GM19467 (cell line): ENCODE measurements around the gene CBX8.
A peak's percentile ranks its signal among the peaks of the same experiment; 100 is the strongest.

Experiments used
- ATAC-seq: cut with Tn5 transposase; IDR thresholded peaks from one replicate; pipeline ENCODE4 v1.9.1; 2021; ENCODE audit warnings: mild to moderate bottlenecking, moderate library complexity; ENCODE audit not compliant: unreplicated experiment

CBX8 gene

DNA sequence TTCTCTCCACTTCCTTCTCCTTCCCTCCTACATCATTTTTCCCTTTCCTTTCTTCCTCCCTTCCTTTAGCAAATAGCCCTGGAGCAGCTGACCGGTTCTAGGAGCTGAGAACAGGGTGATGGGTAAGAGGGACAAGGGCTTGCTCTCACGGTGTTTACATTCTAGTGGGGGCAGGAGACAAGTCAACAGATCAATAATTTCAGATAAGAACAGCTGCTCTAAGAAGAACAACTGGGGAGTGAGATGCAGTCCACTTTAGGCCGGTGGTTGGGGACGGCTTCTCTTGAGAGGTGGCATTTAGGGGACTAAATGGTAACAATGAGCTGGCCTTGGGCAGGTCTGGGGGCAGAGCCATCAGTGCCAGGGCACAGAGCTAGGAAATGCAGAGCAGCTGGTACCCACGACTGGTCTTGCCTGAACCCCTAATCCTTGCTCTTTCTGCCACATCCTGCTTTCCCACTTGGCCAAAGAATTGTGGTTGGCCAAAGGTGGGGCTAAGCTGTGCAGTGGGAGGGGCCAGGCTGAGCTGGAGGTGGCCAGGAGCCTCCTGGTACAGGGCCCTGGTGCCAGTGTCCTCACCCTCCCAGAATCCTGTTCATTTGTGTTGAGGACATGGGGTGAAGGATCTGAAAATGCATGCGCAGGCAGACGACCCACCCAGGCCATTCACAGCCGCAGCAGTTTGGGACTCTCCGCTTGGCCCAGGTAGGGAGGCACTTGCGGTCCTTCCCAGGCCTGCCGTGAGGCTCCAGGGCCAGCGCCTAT lies 24.6 kb upstream of the CBX8 start:
- ATAC-seq = no peak

DNA sequence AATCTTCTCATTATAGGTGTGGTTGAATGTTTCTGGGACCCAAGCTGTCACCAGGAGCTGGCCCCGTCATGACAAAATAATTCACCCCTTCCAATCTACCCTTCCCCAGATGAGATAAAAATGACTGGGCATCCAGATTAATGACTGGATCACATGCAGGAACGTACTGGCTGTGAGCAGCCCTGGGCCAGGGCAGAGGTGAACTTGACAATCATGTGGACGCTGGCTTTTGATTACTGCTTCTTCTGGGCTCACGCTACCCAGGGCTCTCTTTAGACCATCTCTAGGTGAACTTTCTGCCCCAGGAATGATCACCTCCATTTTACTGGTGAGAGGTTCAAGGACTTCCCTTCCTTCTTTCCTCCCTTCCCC lies 24.1 kb upstream of the CBX8 start:
- no peak for ATAC-seq

DNA sequence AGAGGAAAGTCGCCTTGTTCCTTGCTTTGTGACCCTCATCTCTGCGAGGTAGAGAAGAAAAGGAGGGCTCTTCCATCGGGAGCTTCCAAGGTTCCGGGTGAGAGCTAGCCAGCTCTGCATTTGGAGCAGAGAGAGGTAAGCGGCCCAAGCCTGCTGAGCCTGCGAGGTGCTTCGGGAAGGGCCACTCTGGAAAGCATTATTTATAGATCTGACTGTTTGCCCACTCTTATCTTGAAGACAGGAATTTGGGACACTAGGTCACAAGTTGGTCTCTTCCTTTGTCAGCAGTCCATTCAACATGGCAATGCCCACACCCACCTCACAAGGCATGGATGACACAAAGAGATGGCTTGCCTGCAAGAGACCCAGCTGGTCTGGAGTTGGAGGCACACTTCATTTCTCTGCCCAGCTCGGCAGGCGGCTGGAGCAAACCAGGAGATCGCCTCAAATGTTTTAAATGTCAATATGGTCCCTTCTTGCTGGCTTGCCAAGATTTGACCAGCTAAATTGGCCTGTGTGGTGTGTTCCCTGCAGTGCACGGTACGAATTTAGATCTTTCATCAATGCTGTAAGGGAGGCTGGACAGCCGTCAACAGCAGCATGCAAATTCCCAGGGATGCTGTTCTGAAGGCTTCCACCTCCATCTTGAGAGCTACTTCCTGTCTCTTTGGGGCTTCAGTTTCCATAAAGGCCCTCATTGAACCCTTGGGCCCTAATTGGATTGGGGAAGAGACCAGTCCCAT lies 22.8 kb upstream of the CBX8 start:
- no peak for ATAC-seq

DNA sequence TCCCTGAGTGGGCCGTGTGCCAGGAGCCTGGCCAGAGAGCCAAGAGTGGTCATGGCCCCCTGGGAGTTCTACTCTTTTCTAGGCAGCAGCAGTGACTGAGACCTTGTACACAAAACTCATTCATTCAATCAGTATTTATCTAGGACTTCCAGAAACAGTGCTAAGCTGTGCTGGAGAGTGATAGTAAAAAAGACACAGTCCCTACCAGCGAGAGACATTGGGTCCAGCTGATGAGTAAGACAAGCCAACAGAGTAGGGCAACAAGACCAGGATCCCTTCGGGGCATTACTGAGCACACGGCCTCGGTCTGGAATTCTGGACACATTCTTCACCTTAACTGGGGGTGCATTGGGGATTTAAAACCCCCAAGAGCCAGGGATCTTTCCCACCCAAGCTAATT lies 22.2 kb upstream of the CBX8 start:
- ATAC-seq = no peak

DNA sequence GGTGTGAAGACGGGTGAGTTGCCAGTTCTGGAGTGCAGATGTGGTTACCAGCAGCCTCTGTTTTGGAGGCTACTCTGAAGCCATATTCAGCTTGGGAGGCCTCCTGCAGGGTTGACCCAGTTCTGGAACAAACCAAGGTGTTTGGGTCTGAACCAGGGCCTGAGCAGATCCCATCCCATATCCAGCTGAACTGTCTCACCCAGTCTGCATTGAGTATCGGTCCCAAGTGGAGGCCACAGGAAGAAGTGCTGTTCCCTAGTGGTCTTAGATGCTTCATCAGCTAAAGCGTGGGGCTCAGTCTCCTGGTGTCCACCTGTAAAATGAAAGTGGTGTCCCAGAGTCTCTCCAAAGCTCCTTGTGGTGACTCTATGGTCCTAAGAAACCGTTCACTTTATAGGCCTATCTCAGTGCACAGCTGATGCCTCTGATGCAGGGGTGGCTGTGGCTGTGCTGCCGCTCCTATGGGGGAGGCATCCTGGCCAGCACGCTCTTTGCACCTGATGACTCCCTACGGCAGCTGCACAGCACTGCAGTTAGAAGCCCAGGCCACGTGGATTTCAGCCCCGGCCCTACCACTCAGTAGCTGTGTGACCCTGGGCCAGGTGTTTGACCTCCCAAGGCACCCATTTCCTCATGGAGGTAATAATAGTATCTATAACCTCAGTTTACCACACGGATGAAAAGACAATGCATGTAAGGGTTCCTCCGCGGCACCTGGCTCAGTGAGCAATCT lies 21.3 kb upstream of the CBX8 start:
- no peak for ATAC-seq

DNA sequence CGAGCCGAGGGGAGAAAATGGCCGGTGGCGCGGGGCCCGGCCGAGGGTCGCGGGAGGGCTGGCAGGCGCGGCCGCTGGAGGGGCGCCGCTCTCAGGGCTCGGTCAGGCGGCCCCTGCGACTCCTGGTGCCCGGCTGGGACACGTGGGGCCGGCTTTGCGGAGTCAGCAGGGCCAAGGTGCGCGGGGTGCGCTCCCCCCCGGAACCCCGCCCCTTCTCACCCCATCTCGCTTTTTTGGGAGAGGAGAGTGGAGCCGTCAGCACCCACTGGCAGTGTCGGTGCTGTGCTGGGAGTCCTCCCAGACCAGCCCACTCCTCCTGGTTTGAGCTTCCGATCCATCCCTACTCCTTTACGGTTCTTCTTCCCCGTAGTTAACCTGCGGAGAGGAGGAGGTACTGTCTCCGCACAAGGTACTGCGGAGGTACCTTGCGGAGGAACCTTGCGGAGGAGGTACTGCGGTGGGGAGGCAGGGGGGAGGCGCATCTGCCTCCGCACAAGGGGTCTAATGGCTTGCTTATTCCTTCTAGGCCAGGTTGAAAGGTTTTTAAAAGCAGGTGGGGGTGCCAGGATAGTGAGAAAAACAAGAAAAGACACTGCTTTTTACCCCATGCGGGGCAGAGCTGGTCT lies 19.1 kb upstream of the CBX8 start:
- no peak for ATAC-seq

DNA sequence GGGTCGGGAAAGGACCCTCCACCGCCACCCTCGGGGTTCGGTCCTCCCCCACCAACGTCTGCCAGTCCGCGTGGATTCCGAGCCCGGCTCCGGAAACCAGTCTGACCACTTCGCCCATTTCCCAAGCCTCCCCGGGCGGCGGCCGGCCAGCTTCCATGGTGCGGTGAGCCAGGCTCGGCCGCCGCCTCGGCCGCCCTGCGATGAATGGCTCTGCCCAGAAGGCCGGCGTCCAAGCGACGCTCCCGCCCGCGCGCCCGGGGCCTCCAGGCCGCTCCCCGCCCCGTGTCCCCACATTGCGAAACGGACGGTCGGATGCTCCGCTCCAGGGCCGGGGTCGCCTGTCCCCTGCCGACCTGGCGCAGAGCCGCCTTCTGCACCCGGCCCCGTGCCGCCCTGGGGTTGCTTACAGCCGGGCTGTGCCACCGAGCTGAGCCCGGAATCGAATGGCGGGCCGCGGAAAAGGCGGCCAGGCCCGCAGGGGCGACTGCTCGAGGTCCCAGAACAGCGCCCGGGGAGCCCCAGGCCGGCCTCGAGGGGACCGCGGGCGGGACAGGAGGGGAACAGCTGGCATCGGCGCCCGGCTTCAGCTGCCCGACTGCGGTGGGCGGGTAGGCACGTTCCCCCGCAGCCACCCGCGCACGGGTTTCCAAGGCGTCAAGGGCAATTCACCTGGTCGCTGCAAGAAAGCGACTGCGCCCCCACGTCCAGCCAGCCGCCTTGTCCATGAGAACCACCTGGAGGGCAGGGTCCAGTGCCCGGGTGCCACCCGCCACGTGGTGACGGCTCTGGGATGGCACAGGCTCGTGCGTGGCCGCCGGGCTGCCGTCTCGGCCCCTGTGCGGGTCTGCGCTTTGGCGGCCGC lies 18.3 kb upstream of the CBX8 start:
- no peak for ATAC-seq

DNA sequence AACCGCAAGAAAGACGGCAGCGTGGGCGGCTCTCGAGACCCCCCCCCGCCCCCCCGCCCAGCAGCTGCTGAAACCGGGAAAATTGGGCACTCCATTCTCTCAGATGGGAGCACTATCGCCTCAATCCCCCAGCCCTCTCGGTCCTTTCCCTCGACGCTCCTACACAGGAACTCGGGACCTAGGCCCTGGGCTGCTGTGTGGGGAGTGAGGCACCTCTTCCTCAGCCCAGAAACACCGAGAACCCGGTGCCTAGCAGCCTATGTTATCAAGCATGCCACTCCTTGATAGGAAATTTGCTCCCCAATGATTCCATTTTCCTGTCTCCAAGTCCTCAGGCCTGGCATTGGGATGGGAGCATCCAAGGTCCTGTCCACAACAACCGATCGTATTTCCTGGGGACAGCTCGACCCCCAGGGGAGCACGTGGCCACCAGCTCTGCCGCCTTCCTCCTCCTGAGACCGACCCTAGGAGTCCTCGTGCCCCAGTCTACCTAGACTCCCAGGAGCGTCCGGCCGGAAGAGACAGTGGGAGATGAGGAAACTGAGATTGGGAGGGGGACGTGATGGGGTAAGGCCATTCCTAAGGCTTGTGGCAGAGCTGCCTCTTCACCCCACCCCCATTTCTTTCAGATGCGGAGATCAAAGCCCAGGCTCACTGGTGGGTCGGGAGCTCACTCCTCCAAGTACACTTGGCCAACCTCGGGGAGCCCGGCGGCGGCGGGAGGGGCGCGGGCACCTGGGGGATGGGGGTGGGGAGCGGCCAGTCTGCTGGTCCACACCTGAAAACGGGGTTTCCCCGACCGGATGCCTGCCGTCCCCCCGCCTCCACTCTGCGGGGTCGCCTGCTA lies 17.5 kb upstream of the CBX8 start:
- ATAC-seq = no peak

DNA sequence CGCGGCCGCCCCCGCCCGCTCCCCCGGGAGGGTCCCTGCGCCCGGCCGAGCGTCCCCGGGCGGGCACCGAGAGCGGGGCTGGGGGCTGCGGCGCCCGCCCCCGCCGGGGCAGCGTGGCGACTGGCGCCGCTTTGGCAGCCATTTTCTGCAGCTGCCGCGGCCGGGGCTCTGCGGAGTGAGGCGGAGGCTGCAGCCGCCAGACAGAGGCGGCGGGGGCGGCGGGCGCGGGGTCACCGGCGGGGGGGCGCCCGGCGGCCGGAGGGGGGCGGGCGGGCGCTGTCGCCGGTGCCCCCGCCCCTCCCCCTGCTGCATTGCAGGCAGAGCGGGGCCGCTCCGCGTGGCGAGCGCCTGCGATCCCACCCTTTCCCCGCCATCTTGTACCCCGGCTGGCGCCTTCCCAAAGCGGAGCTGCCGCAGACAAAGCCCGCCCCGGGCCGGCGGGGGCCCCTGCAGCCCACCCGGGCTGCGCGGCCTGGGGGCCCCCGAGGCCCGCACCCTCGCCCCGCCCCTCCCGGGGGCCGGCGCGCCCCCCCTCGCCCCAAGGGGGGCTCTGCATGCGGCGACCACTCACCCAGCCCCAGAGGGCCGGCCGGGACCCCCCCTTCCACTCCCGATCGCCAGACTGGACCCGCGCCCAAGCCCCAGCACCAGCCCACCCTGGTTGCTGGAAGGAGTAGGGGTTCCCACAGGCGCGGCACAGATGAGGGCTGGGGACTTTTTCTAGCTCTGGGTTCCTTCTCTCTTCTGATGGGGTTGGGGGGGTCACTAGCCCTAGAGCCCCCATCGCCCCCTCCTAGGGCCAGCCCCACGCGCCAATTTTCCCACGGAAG lies 16.6 kb upstream of the CBX8 start:
- no peak for ATAC-seq

DNA sequence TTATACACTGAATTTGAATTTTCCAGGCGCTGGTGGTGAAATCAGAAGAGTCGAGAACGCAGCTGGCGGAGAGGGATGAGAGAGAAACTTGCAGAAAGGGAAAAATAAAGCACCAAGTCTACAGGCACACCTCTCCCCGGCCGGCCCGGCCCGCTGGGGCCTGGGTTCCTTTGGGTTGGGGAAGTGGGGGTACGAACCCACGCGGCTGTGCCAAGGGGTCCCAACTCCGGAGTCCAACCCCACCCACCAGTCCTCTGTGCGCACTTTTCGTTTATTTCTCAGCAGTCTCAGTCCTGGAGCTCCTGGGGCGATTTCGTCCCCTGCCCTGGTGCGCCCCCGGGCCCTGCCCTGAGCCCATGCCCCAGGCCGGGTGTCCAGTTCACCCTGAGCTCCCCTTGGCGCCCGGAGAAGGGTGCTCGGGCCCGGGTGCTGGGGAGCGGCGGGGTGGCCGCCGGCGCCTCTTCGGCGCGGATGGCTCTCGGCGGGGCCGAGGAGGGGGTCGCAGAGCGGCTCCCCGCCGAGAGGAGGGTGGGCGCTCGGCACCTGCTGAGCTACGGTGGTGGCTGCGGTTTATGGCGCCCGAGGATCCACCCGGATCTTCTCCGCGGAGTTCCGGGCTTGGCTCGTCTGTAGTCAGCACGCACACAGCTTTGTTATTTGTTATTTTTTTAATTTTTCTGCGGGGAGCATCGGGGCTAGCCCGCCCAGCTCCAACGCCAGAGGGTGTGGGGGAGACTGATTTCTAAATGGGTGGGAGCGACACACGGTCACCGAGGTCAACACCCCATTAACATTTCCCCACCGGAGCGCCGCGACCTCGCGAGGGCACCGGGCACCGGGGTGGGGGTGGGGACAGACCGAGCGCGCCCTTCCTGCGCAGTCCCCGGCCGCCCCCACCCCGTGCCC lies 15.7 kb upstream of the CBX8 start:
- ATAC-seq = no peak

DNA sequence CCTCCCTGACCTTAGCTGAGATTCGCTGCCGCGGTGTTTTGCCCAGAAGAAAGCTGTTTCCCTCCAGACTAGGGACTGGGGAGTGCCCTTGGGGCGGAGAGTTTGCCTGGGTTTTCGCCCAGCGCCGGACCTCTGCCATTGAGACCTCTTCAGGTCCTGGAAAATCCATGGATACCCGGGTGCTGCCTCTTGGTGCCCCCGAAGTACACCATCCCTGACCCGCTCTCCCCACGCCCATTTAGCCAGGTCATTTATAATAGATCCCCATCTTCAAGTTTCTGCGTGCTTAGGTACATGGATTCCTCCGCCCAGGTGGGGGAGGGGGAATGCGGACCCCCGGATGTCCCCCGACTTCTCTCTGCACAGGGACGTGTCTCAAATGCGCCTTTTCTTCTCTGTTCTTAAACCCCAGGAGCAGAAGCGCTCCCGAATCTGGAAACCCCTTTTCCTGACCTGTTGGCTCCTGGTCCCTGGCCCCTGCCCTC lies 15.0 kb upstream of the CBX8 start:
- no peak for ATAC-seq

DNA sequence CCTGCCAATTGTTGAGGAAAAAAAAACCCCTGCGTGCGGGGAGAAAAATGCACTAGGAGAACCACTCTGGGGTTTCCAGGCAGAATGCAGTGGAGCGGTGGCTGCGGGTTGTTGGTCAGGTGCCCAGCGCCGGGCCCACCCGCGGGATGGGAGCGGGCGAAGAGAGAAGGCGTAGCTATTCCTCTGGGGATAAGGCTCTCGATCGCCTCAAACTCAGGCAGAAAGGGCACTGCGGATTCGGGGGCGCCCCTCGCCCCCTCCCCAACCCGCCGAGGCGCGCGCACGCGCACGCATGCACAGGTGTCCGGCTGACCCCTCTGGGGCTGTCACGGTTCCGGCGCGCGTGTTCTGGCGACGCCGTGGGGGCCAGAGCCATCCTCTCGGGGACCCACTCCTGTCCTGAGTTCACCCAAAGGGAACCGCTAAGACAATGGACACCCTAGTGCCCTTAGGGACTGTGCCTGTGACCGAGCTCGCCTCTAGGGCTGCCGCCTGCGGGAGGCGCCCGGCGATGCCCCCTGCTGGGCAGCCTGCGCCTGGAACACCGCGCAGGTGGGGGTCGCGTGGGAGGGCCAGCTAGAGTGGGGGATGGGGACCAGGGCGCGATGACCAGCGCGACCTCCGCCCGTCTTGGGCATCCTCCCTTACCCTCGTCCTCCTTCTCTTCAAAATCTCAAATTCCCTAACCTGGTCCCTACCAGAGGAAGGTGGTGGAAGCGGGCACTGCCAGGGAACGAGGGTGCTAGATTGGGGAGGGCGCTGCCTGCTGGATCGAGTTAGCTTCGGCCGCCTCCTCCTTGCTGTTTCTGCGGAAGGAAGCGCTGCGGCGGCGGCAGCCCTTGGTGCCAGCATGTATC lies 14.4 kb upstream of the CBX8 start:
- no peak for ATAC-seq

DNA sequence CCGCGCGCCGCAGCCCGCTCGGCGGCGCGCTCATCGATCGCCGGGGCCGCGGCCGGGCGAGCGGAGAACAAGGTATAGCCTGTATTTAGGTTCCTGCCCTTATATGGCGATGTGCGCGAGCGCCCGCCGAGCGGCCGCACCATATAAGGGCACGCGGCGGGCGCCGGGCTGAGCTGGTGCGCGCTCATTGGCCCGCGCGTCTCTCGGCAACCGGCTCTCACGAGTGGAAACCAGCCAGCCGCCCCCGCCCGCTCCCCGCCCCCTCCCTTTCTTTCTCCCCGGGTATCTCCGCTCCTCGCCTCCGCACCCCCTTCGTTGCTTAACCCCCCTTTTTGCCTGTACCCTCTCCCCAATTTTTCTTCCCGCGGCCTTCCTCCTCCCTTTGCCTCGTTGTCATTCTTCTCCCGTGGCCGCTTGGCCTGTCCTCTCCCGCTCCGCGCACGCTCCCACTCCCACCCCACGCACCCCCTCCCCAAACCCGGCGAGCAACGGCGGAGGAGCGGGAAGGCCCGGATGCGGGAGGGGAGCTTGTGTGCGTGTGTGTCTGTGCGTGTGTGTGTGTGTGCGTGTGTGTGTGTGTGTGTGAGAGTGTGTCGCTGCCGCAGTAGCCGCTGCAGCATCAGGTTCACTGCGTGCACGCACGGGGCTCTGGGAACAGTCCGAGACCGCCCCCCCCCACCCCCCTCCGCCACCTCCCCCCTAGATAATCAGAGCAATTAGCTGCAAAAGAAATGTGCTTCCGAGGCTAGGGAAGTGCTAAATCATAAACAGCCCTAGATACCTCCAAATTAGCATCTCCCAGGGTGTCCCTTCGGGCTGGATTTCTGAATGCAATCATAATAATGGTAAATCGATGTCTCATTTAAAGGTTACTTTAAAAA lies 13.5 kb upstream of the CBX8 start:
- peak; percentile 61 for ATAC-seq

DNA sequence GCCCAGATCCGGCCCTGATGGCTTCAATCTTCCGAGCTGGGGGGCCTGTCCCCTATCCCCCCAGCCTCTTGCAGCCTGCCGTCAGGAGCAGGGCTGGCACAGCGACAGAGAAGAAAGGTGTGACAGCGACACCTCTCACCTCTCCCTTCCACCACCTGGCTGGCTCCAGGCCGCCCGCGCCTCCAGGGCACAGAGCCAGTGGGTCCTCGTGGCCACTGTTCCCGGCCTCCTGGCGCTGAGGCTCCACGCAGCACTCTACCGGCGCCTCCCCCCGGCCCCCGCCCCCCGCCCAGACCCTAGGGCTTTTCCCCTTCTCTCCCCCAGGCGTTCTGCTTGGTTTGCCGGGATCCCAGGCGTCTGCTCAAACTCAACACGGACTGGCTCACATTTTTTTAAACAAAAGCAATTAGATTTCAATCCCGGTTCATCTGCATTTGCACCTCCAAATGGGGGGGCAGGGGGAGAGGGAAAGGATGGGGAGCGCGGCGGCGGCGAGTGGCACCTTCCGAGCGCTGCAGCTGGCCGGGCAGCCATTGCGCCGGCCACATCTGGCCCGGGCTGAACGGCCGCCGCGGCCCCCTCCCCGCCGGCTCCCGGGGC lies 12.8 kb upstream of the CBX8 start:
- ATAC-seq = no peak
